ENCODE results near the gene ANKRD6.

DNA sequence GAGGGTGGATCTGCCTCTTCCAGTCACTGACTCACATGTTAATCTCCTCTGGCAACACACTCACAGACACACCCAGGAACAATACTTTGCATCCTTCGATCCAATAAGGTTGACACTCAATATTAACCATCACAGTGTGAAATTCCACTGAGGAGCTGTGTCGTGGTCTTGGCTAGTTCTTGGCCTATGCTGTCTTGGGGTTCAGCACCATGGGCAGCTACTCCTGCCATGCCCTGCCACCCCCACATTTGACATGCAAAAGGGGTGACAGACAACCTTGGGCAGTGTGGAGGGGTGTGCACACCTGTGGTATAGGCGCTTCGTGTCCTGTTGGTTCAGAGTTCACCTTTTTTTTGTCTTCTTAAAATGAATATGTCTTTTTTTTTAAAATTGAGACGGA, 25.8 kb downstream of the ANKRD6 start:
- TF ChIP-seq, protein P1, sequence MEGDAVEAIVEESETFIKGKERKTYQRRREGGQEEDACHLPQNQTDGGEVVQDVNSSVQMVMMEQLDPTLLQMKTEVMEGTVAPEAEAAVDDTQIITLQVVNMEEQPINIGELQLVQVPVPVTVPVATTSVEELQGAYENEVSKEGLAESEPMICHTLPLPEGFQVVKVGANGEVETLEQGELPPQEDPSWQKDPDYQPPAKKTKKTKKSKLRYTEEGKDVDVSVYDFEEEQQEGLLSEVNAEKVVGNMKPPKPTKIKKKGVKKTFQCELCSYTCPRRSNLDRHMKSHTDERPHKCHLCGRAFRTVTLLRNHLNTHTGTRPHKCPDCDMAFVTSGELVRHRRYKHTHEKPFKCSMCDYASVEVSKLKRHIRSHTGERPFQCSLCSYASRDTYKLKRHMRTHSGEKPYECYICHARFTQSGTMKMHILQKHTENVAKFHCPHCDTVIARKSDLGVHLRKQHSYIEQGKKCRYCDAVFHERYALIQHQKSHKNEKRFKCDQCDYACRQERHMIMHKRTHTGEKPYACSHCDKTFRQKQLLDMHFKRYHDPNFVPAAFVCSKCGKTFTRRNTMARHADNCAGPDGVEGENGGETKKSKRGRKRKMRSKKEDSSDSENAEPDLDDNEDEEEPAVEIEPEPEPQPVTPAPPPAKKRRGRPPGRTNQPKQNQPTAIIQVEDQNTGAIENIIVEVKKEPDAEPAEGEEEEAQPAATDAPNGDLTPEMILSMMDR (IDR thresholded peaks at IDR 0.05) = no peak
- no peak for TF ChIP-seq POLR2A (IDR thresholded peaks at IDR 0.05)
